T47D (cell line): Measurements from ENCODE around the gene NOP16.
A peak's percentile ranks its signal among the peaks of the same experiment; 100 is the strongest.

Experiments
- DNase-seq, 2 experiments: peaks; one replicate each; pipeline versions ENCODE4 v3.0.0 to v3.0.0-alpha.2; 2011 to 2012; ENCODE audit warnings: low read depth in 1 of 2, low spot score in 1 of 2
- JUND ChIP-seq: IDR thresholded peaks from 2 replicates; pipeline ENCODE4 v1.6.1; 2012; ENCODE audit warnings: low read depth
- in situ Hi-C: cut with HindIII; loops from 2 replicates; pipeline ENCODE4 v1.10.0; 2016; ENCODE audit warnings: low sequenced_read_pairs, low pct_unique_long_range_greater_than_20kb

The NOP16 gene

DNA sequence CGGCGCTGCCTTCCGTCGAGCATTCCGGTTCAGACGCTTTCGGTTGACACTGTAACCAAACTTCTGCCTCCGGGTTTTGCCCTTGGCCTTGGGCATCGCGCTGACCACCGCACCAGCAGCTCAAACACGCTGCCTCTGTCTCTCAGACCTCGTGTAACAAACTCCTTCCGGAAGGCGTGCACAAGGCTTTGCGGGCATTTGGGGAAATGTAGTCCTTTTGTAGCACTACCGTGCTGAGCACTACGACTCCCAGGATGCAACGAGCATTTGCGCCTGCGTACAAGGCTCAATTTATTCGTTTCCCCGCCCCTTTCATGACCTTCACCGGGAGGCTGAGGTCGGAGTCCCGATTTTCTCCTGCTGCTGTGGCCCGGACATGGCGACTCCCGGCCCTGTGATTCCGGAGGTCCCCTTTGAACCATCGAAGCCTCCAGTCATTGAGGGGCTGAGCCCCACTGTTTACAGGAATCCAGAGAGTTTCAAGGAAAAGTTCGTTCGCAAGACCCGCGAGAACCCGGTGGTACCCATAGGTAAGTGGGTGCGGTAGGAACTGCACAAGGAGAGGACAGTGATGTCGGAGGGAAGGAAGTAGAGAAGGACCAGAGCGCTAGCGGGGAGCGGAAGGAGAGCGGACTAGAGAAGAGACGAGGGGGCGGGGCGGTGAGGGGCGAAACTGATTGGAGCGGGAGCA, at the start of gene NOP16, which contains the start of gene HIGD2A:
NOP16 (minus strand) TSS at position 155 of the 691 bp plus-strand sequence; CDS start at position 96, 59 bp downstream.
HIGD2A (plus strand) TSS at position 308 of the 691 bp plus-strand sequence; CDS start at position 377, 69 bp downstream.
- no peak for TF ChIP-seq JUND
- peak; percentile 98 to 99 for DNase-seq
- in situ Hi-C loops = no loop called here

GRCh38 chr5:176436656-176437055, 48.3 kb upstream of the NOP16 start:
- in situ Hi-C loops = no loop called here
- DNase-seq = no peak
- no peak for TF ChIP-seq JUND

DNA sequence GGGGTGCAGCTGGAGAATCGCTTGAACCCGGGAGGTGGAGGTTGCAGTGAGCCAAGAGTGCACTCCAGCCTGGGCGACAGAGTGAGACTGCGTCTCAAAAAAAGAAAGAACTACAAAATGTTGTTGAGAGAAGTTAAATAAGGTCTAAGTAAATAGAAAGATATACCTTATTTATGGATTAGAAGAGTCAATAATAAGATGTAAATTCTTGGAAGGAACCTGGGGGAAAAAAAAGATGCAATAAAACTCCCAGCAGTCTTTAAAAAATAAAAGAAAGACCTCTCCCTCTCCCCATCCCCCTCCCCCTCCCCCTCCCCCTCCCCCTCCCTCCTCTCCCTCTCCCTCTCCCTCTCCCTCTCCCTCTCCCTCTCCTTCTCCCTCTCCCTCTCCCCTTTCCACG, 44.3 kb upstream of the NOP16 start:
- TF ChIP-seq JUND = no peak
- in situ Hi-C loops = no loop called here
- no peak for DNase-seq

DNA sequence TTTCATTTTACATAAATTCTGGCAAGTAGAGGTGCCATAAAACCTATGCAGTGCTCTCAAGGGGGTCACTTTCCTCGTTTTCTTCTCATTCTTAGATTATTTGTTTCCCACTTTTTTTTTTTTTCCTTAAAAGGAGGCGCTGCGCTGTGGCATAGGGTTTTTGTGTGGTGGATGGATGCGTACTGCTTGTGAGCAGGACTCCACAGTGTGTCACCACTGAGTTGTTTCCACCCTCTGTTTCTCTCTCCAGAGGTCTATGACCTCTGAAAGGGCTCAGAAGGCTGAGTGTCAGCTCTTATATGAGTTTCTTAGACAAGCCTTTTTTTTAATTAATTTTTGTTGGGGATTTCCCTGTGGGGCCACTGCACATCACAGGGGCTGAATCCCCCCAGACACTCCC, 41.6 kb upstream of the NOP16 start:
- DNase-seq = no peak
- in situ Hi-C loops = no loop called here
- TF ChIP-seq JUND = no peak

DNA sequence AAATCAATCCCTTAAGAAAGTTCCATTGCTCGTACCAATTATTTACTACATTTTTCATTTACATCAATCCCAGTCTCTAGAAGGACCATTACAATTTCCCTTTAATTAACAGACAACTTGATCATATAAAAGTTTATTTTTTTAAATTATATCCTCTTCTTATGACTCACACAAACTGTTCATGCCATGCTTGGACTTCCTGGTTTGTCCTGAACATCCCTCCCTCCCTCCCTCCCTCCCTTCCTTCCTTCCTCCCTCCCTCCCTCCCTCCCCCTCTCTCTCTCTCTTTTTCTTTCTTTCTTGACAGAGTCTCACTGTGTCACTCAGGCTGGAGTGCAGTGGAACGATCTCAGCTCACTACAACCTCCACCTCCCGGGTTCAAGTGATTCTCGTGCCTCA, 39.6 kb upstream of the NOP16 start:
- no peak for DNase-seq

DNA sequence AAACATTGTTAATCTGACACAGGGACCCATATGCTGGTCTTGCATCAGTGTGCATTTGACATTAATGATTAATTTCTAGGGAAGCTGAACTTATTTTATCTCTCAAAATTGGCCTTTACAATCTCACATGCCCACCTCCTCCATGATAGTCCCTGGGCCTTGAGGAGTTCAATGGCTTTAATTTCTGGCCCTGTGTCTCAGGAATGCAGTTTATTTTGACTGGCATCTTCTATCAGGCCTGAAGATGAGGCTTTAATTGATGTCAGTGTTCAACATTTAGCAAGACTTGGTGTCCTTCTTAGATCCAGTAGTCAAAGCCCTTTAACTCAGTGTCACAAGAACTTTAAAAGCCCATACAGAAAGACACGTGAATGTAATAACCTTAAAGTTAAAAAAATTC, 38.5 kb upstream of the NOP16 start:
- DNase-seq = no peak
- in situ Hi-C loops = no loop called here
- TF ChIP-seq JUND = no peak

More for the DNA sequence above, 39.6 kb upstream of the NOP16 start:
- no peak for TF ChIP-seq JUND
- in situ Hi-C loops = no loop called here

GRCh38 chr5:176425791-176426190, 37.4 kb upstream of the NOP16 start:
- DNase-seq = no peak
- TF ChIP-seq JUND = no peak
- in situ Hi-C loops = no loop called here

- DNase-seq = peak in 1 of 2 experiments; percentile 52
- no peak for TF ChIP-seq JUND
- in situ Hi-C loops = no loop called here
Observed at GRCh38 chr5:176425138-176425537, 36.7 kb upstream of the NOP16 start.

DNA sequence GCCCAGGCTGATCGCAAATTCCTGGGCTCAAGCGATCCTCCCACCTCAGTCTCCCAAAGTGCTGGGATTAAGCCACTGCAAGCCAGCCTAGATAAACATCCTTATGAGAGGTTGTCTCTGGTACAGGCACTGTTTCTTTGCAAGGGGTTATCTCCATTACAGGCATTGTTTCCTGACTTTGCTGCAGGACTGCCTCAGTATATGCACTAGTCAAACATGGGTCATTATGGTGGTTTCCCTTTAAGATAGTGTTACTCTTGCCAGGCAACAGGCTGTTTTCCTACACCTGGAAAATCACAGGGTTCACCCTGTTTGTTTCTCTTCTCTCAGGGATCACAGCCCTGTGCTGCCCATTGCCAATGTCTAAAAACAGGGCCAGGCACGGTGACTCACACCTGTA, 35.8 kb upstream of the NOP16 start:
- in situ Hi-C loops = no loop called here
- no peak for TF ChIP-seq JUND
- DNase-seq = no peak

- in situ Hi-C loops = no loop called here
- no peak for TF ChIP-seq JUND
- no peak for DNase-seq
Observed at GRCh38 chr5:176420972-176421544, 32.7 kb upstream of the NOP16 start.

- DNase-seq = no peak
- in situ Hi-C loops = no loop called here
- TF ChIP-seq JUND = no peak
Observed at GRCh38 chr5:176420086-176420485, 31.7 kb upstream of the NOP16 start.

GRCh38 chr5:176418251-176418650, 29.9 kb upstream of the NOP16 start:
- DNase-seq = no peak
- no peak for TF ChIP-seq JUND
- in situ Hi-C loops = no loop called here

DNA sequence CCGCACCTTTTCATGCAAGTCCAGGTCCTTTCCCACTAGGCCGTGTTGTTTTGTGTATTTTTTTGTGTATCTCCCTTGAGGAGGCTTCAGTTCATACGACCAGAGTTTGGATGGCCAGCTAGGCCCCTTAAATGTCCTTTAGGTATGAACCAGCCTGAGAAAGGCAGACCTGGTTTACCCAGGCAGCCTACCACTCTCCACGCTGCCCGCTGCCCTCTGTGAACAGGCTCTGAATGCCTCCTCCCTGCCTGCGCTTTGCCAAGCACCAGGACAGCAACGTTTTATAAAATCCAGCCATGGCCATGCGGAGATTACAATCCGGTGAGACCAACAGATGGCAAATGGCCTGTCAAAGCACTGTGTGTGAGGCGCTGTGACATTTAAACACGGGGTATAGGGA, 28.6 kb upstream of the NOP16 start:
- no peak for TF ChIP-seq JUND
- DNase-seq = no peak
- in situ Hi-C loops = no loop called here
